Hypothalamus (tissue), 51 donors: ENCODE data around the gene APBA3.
"Not testable (repeated sequence)": the region's sequence is repeated elsewhere in the genome, so short reads cannot be mapped to it uniquely, and the experiment has no call there.

Experiments used
- DNase-seq, 51 donors: peaks; one replicate each; lab custom pipeline; 2025; lab: John Stamatoyannopoulos, UW

The APBA3 gene

GRCh38 chr19:3771906-3772455, 10.5 kb upstream of the APBA3 start, which contains the start of gene RAX2:
TSS of gene RAX2 (minus strand) at chr19:3772228. CDS start at chr19:3771742, 486 bp downstream.
- DNase-seq = no peak

GRCh38 chr19:3771000-3771905, 9.8 kb upstream of the APBA3 start:
- no peak for DNase-seq

- no peak for DNase-seq
Measured at GRCh38 chr19:3770136-3770999, 8.9 kb upstream of the APBA3 start.

GRCh38 chr19:3769494-3769893, 8.0 kb upstream of the APBA3 start:
- DNase-seq = no peak

GRCh38 chr19:3768748-3769099, 7.2 kb upstream of the APBA3 start:
- DNase-seq = no peak

- DNase-seq = no peak
Measured at GRCh38 chr19:3768015-3768747, 6.7 kb upstream of the APBA3 start.

- no peak for DNase-seq
Measured at GRCh38 chr19:3767050-3767449, 5.6 kb upstream of the APBA3 start.

- DNase-seq = no peak
Measured at GRCh38 chr19:3766520-3766919, 5.0 kb upstream of the APBA3 start.

- not testable (repeated sequence) for DNase-seq
Measured at GRCh38 chr19:3765757-3766156, 4.3 kb upstream of the APBA3 start.

GRCh38 chr19:3765121-3765520, 3.6 kb upstream of the APBA3 start:
- no peak for DNase-seq

GRCh38 chr19:3762501-3763459, 1.3 kb upstream of the APBA3 start, which contains the start of gene MRPL54:
TSS of gene MRPL54 (plus strand) at chr19:3762682. CDS start at chr19:3762701, 19 bp downstream.
- DNase-seq = peak; percentile 91 to 100 (median 98)

GRCh38 chr19:3762130-3762473, 610 bp upstream of the APBA3 start:
- DNase-seq = no peak

- peak in 3 of 51 donors; percentile 16 to 35 (median 33) for DNase-seq
Measured at GRCh38 chr19:3760871-3761361, 576 bp downstream of the APBA3 start.

- DNase-seq = peak in 4 of 51 donors; percentile 3 to 22 (median 8)
Measured at GRCh38 chr19:3759482-3760254, 1.8 kb downstream of the APBA3 start.

- not testable (repeated sequence) for DNase-seq
Measured at GRCh38 chr19:3758297-3758696, 3.2 kb downstream of the APBA3 start.

GRCh38 chr19:3757705-3758104, 3.8 kb downstream of the APBA3 start:
- DNase-seq = not testable (repeated sequence)

- no peak for DNase-seq
Measured at GRCh38 chr19:3753631-3754410, 7.7 kb downstream of the APBA3 start.
